ENCODE measurements around the gene TMEM132D. TPM values are rescaled to one million over a fixed set of nuclear protein-coding genes. Genes with fewer than 3 reads are reported as not detected.
"Not testable (repeated sequence)": the region's sequence is repeated elsewhere in the genome, so short reads cannot be mapped to it uniquely, and the experiment has no call there.

The TMEM132D gene
- total and polyA plus RNA-seq, 5 donors from 2014 or later = not detected

- H3K9me3 ChIP-seq (ENCODE audit: control insufficient read depth in 2 of 2, low read length in 2 of 2) = peaks cover 0 to 2% of the 10 kb centered on the region in 2 experiments
- Mint-ChIP-seq H3K27ac (no peak overlapping the region), H3K27me3 (no peaks in the 10 kb centered on the region), H3K36me3 (no peaks in the 10 kb centered on the region), H3K9me3 (peaks cover 0 to 7% (median 3%) of the 10 kb centered on the region in 7 donors), H3K4me1 (no peaks in the 10 kb centered on the region), H3K4me3 (no peak overlapping the region)
- H3K27me3 ChIP-seq (ENCODE audit: control insufficient read depth, insufficient read depth, low read length) = no peaks in the 10 kb centered on the region
- no peaks in the 10 kb centered on the region for H3K36me3 ChIP-seq (ENCODE audit: control insufficient read depth, insufficient read depth, low read length)
- H3K27ac ChIP-seq (ENCODE audit: insufficient read depth, low read length, poor library complexity, severe bottlenecking) = no peak overlapping the region
- H3K4me1 ChIP-seq (ENCODE audit: control insufficient read depth, insufficient read depth, low read length, poor library complexity, severe bottlenecking) = no peaks in the 10 kb centered on the region
- DNase-seq = no peak
- no peak for ATAC-seq (ENCODE audit: low read depth in 2 of 2)
- no peak overlapping the region for H3K4me3 ChIP-seq (ENCODE audit: low read depth, low read length)
These were observed 850.6 kb downstream of the TMEM132D start for GRCh38 chr12:129053232-129053631.

GRCh38 chr12:129052373-129052772 is 851.5 kb downstream of the TMEM132D start:
- no peak overlapping the region for H3K4me3 Mint-ChIP-seq
- peaks cover 0 to 2% of the 10 kb centered on the region in 2 experiments for H3K9me3 ChIP-seq (ENCODE audit: control insufficient read depth in 2 of 2, low read length in 2 of 2)
- no peak overlapping the region for H3K27ac Mint-ChIP-seq
- H3K27ac ChIP-seq (ENCODE audit: insufficient read depth, low read length, poor library complexity, severe bottlenecking) = no peak overlapping the region
- H3K4me1 ChIP-seq (ENCODE audit: control insufficient read depth, insufficient read depth, low read length, poor library complexity, severe bottlenecking) = no peaks in the 10 kb centered on the region
- DNase-seq = no peak
- no peak overlapping the region for H3K4me3 ChIP-seq (ENCODE audit: low read depth, low read length)
- peaks cover 0 to 7% (median 3%) of the 10 kb centered on the region in 7 donors for H3K9me3 Mint-ChIP-seq
- no peaks in the 10 kb centered on the region for H3K36me3 Mint-ChIP-seq
- H3K36me3 ChIP-seq (ENCODE audit: control insufficient read depth, insufficient read depth, low read length) = no peaks in the 10 kb centered on the region
- H3K27me3 Mint-ChIP-seq = no peaks in the 10 kb centered on the region
- H3K4me1 Mint-ChIP-seq = no peaks in the 10 kb centered on the region
- no peaks in the 10 kb centered on the region for H3K27me3 ChIP-seq (ENCODE audit: control insufficient read depth, insufficient read depth, low read length)
- no peak for ATAC-seq (ENCODE audit: low read depth in 2 of 2)

DNA sequence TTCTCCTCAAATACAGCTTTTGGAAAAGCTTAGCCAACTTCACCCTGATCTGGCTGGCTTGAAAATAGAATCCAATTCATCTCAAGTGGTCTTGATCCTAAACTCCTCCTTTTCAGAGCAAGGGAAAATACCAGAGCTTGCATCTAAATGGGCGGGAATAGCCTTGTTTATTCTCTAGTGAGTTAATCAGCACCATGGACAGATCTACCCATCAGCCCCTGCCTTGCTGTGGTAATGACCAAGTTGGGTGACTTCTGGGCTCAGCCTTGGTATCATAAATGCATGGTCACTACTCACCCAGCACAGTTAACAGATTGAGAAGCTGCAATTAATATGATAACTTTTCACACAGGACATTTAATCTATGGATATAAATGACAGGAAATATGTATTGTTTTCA is 853.9 kb downstream of the TMEM132D start:
- no peak for DNase-seq
- no peak for ATAC-seq (ENCODE audit: low read depth in 2 of 2)
- H3K27ac ChIP-seq (ENCODE audit: insufficient read depth, low read length, poor library complexity, severe bottlenecking) = no peak overlapping the region
- peaks cover 0 to 2% of the 10 kb centered on the region in 2 experiments for H3K9me3 ChIP-seq (ENCODE audit: control insufficient read depth in 2 of 2, low read length in 2 of 2)
- no peak overlapping the region for H3K4me3 Mint-ChIP-seq
- no peak overlapping the region for H3K4me3 ChIP-seq (ENCODE audit: low read depth, low read length)
- H3K9me3 Mint-ChIP-seq = peaks cover 0 to 5% (median 3%) of the 10 kb centered on the region in 7 donors
- no peaks in the 10 kb centered on the region for H3K36me3 Mint-ChIP-seq
- H3K27ac Mint-ChIP-seq = no peak overlapping the region
- H3K4me1 ChIP-seq (ENCODE audit: control insufficient read depth, insufficient read depth, low read length, poor library complexity, severe bottlenecking) = no peaks in the 10 kb centered on the region
- no peaks in the 10 kb centered on the region for H3K4me1 Mint-ChIP-seq
- H3K27me3 ChIP-seq (ENCODE audit: control insufficient read depth, insufficient read depth, low read length) = no peaks in the 10 kb centered on the region
- H3K27me3 Mint-ChIP-seq = no peaks in the 10 kb centered on the region
- no peaks in the 10 kb centered on the region for H3K36me3 ChIP-seq (ENCODE audit: control insufficient read depth, insufficient read depth, low read length)

GRCh38 chr12:129043334-129043733 is 860.5 kb downstream of the TMEM132D start:
- not testable (repeated sequence) for H3K9me3 Mint-ChIP-seq; H3K27ac Mint-ChIP-seq; ATAC-seq (ENCODE audit: low read depth in 2 of 2); H3K4me1 ChIP-seq (ENCODE audit: control insufficient read depth, insufficient read depth, low read length, poor library complexity, severe bottlenecking); H3K27me3 ChIP-seq (ENCODE audit: control insufficient read depth, insufficient read depth, low read length); H3K27ac ChIP-seq (ENCODE audit: insufficient read depth, low read length, poor library complexity, severe bottlenecking); H3K4me1 Mint-ChIP-seq; H3K36me3 Mint-ChIP-seq; DNase-seq; H3K36me3 ChIP-seq (ENCODE audit: control insufficient read depth, insufficient read depth, low read length); H3K4me3 ChIP-seq (ENCODE audit: low read depth, low read length); H3K9me3 ChIP-seq (ENCODE audit: control insufficient read depth in 2 of 2, low read length in 2 of 2); H3K4me3 Mint-ChIP-seq; H3K27me3 Mint-ChIP-seq

GRCh38 chr12:129036135-129036534 is 867.7 kb downstream of the TMEM132D start:
- DNase-seq (no peak), ATAC-seq (ENCODE audit: low read depth in 2 of 2) (no peak)
- Histone ChIP-seq H3K27me3 (ENCODE audit: control insufficient read depth, insufficient read depth, low read length) (no peaks in the 10 kb centered on the region), H3K9me3 (ENCODE audit: control insufficient read depth in 2 of 2, low read length in 2 of 2) (no peaks in the 10 kb centered on the region), H3K27ac (ENCODE audit: insufficient read depth, low read length, poor library complexity, severe bottlenecking) (no peak overlapping the region), H3K4me3 (ENCODE audit: low read depth, low read length) (no peak overlapping the region), H3K4me1 (ENCODE audit: control insufficient read depth, insufficient read depth, low read length, poor library complexity, severe bottlenecking) (no peaks in the 10 kb centered on the region), H3K36me3 (ENCODE audit: control insufficient read depth, insufficient read depth, low read length) (no peaks in the 10 kb centered on the region)
- Mint-ChIP-seq H3K4me3 (no peak overlapping the region), H3K4me1 (no peaks in the 10 kb centered on the region), H3K27me3 (peaks cover 4% of the 10 kb centered on the region), H3K9me3 (peaks cover 0 to 5% (median 4%) of the 10 kb centered on the region in 7 donors), H3K36me3 (no peaks in the 10 kb centered on the region), H3K27ac (no peak overlapping the region)

- DNase-seq = no peak
- Mint-ChIP-seq H3K27me3 (peaks cover 4% of the 10 kb centered on the region), H3K4me3 (no peak overlapping the region), H3K36me3 (no peaks in the 10 kb centered on the region), H3K27ac (no peak overlapping the region), H3K9me3 (peaks cover 0 to 5% (median 4%) of the 10 kb centered on the region in 7 donors), H3K4me1 (no peaks in the 10 kb centered on the region)
- no peaks in the 10 kb centered on the region for H3K36me3 ChIP-seq (ENCODE audit: control insufficient read depth, insufficient read depth, low read length)
- H3K4me1 ChIP-seq (ENCODE audit: control insufficient read depth, insufficient read depth, low read length, poor library complexity, severe bottlenecking) = no peaks in the 10 kb centered on the region
- no peaks in the 10 kb centered on the region for H3K27me3 ChIP-seq (ENCODE audit: control insufficient read depth, insufficient read depth, low read length)
- H3K4me3 ChIP-seq (ENCODE audit: low read depth, low read length) = no peak overlapping the region
- no peaks in the 10 kb centered on the region for H3K9me3 ChIP-seq (ENCODE audit: control insufficient read depth in 2 of 2, low read length in 2 of 2)
- no peak for ATAC-seq (ENCODE audit: low read depth in 2 of 2)
- no peak overlapping the region for H3K27ac ChIP-seq (ENCODE audit: insufficient read depth, low read length, poor library complexity, severe bottlenecking)
These were observed 869.1 kb downstream of the TMEM132D start for GRCh38 chr12:129034558-129035289.

GRCh38 chr12:129028844-129029243 is 875.0 kb downstream of the TMEM132D start:
- Histone ChIP-seq H3K4me3 (ENCODE audit: low read depth, low read length) (no peak overlapping the region), H3K27me3 (ENCODE audit: control insufficient read depth, insufficient read depth, low read length) (no peaks in the 10 kb centered on the region), H3K27ac (ENCODE audit: insufficient read depth, low read length, poor library complexity, severe bottlenecking) (no peak overlapping the region), H3K9me3 (ENCODE audit: control insufficient read depth in 2 of 2, low read length in 2 of 2) (no peaks in the 10 kb centered on the region), H3K4me1 (ENCODE audit: control insufficient read depth, insufficient read depth, low read length, poor library complexity, severe bottlenecking) (no peaks in the 10 kb centered on the region), H3K36me3 (ENCODE audit: control insufficient read depth, insufficient read depth, low read length) (no peaks in the 10 kb centered on the region)
- ATAC-seq (ENCODE audit: low read depth in 2 of 2) = no peak
- peaks cover 0 to 1% (median 0%) of the 10 kb centered on the region in 7 donors for H3K9me3 Mint-ChIP-seq
- no peaks in the 10 kb centered on the region for H3K27me3 Mint-ChIP-seq
- H3K4me3 Mint-ChIP-seq = no peak overlapping the region
- H3K27ac Mint-ChIP-seq = no peak overlapping the region
- no peaks in the 10 kb centered on the region for H3K36me3 Mint-ChIP-seq
- no peak for DNase-seq
- no peaks in the 10 kb centered on the region for H3K4me1 Mint-ChIP-seq

GRCh38 chr12:129025055-129025454 is 878.8 kb downstream of the TMEM132D start:
- no peak overlapping the region for H3K27ac Mint-ChIP-seq
- no peak for ATAC-seq (ENCODE audit: low read depth in 2 of 2)
- no peaks in the 10 kb centered on the region for H3K4me1 Mint-ChIP-seq
- no peaks in the 10 kb centered on the region for H3K36me3 Mint-ChIP-seq
- H3K4me3 ChIP-seq (ENCODE audit: low read depth, low read length) = no peak overlapping the region
- no peak overlapping the region for H3K4me3 Mint-ChIP-seq
- no peak overlapping the region for H3K27ac ChIP-seq (ENCODE audit: insufficient read depth, low read length, poor library complexity, severe bottlenecking)
- H3K36me3 ChIP-seq (ENCODE audit: control insufficient read depth, insufficient read depth, low read length) = no peaks in the 10 kb centered on the region
- no peaks in the 10 kb centered on the region for H3K9me3 ChIP-seq (ENCODE audit: control insufficient read depth in 2 of 2, low read length in 2 of 2)
- no peaks in the 10 kb centered on the region for H3K4me1 ChIP-seq (ENCODE audit: control insufficient read depth, insufficient read depth, low read length, poor library complexity, severe bottlenecking)
- peaks cover 0 to 10% (median 3%) of the 10 kb centered on the region in 7 donors for H3K9me3 Mint-ChIP-seq
- H3K27me3 Mint-ChIP-seq = no peaks in the 10 kb centered on the region
- H3K27me3 ChIP-seq (ENCODE audit: control insufficient read depth, insufficient read depth, low read length) = no peaks in the 10 kb centered on the region
- DNase-seq = no peak
